ENCODE results near the gene ARL3. TPM values are rescaled to one million over a fixed set of nuclear protein-coding genes. Genes with fewer than 3 reads are reported as not detected.

Gene ARL3
- total RNA-seq, 1 experiment from 2014 or later = 5.9 TPM

DNA sequence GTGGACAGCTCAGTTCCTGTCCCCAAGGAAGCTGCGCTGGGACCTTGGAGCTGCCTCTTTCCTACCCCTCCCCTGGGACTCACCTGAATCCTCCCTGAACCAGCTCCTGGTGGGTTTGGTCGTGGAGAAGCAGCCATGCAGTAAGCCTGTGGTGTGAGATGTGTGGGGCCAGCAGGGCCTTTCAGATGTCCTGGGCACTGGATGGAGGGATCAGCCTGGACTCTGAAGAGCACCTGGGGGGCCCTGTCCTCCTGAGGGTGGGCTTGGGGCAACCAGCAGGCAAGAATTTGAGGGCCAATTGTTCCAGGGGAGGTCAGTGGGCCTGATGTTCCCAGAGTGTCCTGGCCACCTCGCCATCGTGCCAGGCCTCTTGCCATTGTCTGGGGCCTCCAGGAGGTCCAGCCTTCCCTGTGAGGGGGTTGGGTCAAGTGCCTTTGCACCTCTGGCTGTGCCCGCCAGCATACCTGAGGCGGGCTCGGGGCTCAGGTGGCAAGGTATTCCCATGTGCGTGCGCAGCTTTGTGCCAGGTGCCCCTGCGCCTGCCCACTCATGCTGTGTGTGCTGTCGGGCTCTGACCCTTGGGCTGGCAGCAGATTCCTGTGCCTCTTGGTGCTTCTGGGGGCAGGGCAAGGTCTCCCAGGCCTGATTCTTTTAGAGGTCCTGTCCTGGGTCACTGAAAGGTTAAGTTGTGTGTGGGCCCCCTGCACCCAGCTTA, 62.6 kb downstream of the ARL3 start:
- DNase-seq (ENCODE audit: low read depth) = no peak

DNA sequence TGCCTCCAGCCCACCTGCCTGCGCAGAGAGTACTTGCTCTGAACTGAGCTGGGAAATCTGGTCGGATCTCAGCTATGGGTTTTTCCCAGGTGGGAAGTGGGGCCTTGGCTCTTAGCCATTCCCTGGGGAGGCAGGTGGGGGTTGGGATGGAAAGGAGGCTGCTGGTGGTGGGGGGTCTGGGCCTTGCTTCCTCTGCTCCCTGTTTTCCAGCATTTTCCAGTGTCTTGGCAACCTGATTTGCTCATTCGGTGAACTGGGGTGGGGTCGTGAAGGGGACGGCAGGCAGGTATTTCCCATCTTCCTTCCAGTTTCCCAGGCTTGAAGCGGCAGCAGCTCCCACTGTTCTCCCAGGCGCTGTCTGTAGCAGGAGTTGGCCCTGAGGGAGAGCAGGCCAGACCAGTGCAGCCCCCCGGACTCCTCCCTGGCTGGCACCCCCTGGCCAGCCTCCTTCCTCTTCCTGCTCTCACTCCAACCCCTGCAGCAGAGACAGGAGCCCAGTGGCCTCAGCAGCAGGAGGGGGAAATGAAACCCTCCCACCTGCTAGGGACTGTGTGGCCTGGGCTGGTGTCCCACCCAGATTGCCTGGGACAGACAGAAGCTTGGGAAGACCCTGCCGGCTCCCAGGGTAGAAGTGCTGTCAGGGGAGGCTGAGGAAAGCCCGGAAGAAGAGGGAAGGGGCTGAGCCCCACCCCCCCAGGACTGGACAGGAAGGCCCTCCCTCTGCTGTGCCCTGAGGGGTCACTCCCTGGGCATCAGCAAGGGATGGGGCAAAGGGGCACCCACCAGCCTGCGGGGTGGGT, 63.3 kb downstream of the ARL3 start:
- no peak for DNase-seq (ENCODE audit: low read depth)

DNA sequence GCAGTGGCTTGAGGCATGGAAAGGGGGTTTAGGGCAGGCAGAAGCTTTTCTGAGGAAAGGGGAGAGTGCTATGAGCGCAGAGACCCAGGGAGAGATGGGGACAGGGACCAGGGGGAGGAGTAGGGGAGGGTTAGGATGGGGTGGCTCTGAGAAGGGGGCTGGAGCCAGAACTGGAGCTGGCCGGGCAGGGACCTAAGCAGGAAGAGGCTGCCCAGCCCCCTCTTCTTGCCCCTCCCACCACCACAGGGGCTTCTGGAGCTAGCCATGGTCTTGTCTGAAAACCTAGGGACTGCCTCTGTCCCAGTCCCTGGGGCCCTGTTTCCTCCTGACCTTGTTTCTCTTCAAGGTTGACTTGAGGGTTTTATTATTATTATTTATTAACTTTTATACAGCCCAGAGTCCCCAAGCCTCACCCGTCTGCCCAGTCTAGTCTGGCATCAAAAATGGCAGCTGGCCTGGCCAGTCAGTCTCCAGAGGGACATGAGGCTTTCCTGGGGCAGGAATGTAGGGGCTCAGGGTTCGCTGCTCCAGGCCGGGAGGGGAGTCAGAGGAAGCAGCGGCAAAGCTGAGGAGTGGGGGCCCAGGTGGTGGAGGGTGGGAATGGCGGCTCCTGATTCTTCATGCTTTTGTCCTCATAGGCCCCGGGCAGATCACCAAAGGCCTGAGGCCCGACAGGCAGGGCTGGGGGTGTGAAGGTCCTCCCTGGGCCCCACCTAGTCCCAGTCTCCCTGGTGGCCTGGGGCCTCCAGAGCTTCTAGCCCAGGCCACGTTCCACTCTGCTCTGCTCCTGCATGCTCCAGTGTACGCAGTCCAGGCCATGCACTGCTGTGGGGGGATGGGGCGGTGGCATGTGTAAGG, 64.2 kb downstream of the ARL3 start:
- no peak for DNase-seq (ENCODE audit: low read depth)

DNA sequence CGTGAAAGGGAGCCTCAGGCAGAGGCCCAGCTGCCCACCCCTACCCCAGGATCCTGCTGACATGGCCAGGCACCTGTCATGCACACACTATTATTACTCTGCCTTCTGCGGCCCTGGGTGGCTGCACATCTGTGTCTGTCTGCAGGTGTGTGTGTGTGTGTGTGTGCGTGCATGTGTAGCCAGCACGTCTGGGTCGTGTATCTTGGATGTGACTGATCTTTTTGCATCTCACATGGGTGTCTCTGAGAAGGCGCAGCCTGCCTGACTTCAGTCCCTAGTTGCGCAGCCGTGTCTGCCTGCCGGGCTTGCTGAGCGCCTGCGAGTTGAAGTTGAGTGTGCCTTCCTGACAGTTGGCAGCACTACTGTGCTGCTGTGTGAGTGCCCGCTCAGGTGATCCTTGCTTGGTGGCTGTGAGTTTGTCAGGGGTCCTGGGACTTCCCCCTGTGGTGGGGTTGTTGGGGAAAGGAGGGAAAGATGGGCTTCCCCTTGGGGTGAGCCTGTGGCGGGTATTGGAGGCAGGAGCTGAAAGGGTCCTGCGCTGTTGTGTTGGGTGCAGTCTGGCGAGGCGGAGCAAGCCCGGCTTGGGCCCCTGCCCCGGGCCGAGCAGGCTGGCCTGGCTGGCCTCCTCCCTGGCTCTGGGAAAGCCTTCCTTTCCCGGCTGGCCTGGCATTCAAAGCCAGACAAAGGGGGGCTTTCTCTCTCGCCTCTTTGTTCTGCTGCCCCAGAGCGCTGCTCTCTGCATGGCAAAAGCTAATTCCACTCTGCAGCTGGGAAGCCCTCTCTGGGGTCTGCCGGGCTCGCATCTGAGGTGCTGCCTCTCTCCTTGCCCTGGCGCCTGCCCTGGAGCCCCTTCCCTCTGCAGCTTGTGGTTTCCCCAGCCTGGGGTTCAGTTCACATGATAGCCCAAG, 65.1 kb downstream of the ARL3 start:
- DNase-seq (ENCODE audit: low read depth) = no peak

DNA sequence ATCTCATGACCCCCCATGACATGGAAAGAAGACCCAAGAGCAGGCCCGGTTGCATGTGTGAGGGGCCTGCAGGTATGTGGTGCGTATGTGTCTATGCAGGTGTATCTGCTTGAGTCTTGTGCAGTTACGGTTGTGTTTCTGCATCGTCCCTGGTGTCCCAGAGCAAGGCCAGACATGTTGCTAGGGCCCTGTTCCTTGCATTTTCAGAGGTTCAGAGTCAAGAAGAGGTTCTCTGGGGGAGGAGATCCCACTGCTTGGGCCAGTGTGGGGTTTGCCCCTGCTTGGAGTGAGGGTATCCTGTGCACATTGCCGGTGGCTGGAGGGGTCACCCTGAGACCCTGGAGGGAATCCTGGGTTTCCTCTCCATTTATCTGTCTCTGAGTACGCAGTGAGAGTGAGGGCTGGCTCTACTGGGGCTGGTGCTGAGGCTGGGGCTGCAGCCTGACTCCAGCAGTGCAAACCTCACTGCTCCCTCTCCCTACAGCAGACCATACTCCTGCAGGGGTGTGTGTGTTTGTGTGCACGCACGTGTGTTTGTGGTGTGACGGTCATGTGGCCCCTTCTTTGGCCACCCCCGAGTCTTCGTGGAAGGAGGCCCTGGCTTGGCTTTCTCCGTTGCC, 65.8 kb downstream of the ARL3 start:
- no peak for DNase-seq (ENCODE audit: low read depth)

DNA sequence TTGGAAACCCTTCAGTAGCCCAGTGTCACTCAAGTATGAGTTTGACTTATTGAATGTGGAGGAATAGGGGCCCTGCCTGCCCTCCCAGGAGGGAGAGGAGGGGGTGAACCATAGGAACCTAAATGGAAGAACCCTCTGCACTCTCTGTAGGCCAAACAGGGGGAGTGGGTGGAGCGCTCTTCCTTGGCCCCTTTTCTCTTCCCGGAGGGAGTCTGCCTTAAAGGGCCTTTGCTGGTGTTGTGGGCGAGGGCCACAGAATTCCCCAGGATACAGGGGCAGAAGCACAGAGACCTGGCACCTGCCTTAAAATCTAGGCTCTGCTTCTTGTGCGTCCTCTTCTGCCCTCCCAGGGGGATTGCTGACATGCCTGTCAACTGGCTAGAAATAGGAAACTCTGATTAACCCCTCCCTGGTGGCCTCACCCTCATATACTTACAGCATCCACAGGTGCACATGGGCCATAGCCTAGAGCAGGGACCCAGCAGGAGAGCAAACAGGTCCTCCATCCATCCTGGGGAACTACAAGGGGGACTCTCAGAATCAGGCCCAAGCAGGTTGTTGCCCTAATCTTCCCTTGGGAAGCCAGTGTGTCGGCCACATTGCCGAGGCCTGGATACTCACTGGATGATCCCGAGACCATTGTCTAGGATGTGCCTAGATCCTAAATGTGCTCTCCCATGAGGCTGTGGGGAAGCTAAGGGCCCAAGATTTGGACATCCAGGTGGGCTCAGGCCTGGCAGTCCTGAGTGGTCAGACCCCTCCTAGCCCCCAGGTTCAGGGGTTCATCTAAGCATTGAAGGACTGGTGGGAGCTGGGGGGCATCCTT, 66.5 kb downstream of the ARL3 start:
- no peak for DNase-seq (ENCODE audit: low read depth)

DNA sequence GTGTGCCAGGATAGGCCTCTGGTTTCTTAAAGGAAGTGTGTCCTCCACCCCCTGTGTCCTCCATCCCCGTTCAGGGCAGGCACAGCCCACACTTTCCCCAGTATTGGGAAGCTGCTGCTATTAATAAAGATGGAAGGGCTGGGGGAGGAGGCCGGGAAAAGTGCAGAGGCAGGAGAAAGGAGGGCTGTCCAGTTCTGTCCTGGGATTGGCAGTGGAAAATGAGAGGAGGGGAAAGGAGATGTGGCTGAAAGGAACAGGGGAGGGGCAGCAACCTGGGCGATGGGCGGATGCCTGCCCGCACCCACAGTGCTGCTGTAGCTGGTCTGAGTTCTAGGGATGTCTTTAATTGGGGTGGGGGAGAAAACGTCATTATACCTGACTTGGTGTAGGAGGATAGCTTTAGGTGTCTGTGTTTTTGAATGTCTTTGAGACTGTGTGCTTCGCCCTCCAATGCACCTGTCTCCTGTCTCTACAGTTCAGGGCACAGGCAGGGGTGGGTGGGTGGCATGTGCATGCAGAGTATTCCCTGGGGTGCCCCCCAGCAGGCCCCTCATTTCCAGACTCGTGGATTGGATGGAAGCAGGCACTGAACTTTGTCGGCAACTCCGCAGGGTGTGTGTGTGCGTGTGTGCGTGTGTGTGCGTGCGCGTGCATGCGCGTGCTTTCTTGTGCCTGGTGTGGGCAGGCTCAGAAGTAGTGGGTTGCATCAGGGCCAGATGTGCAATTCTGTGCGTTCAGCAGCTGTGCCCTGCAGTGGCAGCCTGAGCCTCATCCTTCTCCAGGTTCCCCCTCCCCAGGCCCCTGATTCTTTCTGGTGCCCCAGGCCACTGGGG, 67.4 kb downstream of the ARL3 start:
- DNase-seq (ENCODE audit: low read depth) = no peak

DNA sequence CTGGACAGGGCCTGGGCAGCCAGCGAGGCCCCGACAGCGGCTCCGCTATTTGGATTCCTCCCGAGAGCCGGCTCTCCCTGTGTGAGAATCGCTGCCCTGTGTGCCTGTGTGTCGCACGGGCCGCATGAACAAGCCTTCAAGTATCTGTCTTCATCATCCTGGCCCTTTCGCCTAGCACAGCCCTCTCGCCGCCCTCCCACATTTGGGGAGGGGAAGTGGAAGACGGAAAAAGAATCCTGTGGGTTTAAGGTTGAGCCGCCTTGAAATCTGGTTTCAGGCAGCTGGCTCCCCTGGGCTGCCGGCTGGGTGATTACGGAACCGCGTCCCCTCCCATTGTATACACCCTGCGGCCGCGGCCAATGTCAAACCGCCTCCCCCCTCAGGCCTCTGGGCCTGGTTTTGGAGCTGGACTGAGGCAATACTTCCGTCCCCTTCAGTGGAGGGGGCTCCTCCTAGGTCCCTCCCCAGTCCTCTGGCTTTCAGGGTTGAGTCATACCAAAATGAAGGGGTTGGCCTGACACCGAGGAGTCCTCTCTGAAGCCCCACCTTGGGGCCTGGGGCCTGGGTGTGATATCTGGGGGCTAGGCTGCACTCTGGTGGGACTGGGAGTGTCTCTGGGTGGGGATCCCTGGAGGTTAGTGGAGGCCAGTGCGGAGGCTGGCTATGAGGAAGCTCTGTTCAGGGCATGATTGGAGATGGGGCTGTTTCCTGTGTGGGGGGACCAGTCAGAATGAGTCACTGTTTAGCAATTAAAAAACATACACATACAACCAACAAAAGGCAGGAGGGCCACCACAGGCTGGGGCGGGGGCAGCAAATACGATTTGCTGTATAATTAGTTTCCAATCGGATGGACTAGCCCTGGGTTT, 68.2 kb downstream of the ARL3 start:
- DNase-seq (ENCODE audit: low read depth) = peak; percentile 90

DNA sequence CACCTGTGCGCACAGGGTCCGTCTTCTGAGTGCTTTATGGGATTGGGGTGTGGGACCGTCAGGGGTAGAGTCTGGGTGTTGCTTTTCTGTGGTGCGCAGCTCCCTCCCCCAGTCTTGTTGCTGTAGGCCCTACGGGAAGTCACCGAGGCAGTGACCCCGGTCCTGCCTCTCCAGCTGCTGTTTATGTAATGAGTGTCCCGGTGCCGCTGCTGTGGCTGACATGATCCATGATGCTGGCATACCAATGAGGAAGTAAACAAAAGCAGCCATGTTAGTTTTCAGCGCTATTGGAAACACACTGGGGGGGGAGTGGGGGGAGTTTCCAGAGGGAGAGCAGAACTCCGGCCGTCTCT, 68.8 kb downstream of the ARL3 start:
- DNase-seq (ENCODE audit: low read depth) = peak; percentile 61

DNA sequence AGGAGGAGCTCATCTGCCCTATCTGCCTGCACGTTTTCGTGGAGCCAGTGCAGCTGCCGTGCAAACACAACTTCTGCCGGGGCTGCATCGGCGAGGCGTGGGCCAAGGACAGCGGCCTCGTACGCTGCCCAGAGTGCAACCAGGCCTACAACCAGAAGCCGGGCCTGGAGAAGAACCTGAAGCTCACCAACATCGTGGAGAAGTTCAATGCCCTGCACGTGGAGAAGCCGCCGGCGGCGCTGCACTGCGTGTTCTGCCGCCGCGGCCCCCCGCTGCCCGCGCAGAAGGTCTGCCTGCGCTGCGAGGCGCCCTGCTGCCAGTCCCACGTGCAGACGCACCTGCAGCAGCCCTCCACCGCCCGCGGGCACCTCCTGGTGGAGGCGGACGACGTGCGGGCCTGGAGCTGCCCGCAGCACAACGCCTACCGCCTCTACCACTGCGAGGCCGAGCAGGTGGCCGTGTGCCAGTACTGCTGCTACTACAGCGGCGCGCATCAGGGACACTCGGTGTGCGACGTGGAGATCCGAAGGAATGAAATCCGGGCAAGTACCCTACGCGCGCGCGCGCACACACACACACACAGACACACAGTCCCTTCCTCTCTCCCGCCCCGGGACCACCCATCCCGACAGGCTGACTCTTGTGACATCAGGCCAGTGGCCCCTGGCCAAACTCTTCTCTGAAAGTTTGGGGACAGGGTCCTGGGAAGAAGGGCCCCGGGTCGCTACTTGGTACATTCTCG, 69.4 kb downstream of the ARL3 start:
- DNase-seq (ENCODE audit: low read depth) = peak; percentile 84

DNA sequence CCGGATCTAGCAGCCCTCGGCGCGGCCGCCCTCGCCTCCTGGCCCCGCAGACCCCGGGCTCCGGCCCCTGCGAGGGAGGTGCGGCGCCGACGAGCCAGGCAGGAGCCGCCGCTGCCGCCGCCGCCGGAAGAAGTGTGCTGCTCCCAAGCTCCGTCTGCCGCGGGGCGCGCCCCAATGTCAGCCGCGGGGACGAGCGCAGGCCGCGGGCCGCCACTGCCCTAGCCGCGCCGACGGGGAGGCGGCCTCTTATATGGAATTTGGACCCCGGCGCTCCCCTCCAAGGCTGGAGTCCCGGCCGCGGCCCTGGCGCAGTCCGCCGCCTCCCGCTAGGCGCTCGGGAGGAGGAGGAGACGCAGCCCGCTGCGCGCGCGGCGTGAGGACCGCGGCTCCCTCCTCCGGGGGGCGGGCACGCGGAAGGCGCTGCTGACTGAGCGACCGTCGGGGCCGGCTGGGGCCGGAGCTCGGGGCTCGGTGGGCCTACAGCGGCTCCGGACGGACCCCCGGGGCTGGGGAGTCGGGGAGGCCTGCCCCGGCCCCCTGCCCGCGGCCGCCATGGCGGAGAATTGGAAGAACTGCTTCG, 70.0 kb downstream of the ARL3 start, which contains the start of gene TRIM8:
TRIM8 (plus strand) TSS at position 414 of the 580 bp plus-strand sequence; CDS start at position 553, 139 bp downstream.
- DNase-seq (ENCODE audit: low read depth) = peak; percentile 60

DNA sequence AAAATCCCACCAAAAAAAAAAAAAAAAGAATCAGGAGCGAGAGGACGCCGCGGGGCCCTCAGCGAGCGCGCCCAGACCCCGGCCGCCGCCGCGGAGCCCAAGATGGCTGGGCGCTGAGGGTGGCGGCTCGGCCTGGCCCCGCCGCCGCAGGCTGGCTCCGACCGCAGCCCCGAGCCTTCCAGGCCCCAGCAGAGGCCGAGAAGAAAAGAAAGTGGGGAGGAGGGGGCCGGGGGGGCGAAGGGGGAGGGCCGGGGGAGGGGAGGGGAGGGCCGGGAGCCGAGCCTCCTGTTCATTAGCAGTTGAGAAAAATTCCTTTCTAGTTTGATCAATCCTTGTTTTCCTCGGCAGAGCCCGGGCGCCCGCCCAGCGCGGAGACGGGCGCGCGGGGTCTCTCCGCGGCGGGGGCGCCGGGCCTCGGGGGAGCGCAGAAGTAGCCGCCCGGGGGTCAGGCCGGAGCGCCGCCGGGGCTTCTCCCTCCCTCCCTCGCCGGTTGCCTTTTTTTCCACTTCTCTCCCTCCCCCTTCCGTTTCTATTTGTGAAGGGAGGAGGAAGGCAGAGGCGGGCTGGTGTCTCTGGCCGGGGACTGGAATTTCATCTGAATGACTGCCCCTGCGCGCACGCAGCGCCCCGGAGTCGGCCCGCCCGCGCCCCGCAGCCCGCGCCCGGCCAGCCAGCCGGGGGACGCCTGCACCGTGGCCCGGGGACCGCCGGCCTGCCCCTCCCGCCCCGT, 70.7 kb downstream of the ARL3 start:
- peak; percentile 75 for DNase-seq (ENCODE audit: low read depth)

DNA sequence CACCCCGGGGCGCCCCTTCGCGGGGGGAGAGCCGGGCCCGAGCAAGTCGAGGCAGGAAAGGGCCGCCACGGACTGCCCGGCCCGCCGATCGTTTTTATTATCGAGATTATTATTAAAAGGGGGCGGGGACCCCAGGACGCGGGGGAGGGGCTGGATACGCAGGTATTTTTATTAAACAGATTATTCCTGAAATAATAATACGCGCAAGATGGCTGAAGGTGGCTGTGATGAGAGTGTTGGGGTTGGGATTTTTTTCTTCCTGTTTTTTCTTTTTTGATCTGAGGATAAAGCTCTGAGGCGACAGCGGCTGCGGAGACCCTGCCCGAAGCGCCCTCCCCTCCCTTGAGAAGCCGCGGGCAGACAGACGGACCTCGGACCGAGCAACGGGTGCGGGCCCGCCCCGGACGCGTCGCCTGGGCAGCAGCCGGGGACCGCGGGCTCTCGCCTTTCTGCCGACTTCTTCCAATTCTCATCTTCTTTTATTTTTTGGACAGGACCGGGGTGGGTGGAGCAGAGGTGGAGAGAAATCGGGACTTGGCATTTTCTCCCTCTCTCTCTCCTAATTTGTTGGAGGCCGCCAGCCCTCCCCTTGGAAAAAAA, 71.4 kb downstream of the ARL3 start:
- no peak for DNase-seq (ENCODE audit: low read depth)

DNA sequence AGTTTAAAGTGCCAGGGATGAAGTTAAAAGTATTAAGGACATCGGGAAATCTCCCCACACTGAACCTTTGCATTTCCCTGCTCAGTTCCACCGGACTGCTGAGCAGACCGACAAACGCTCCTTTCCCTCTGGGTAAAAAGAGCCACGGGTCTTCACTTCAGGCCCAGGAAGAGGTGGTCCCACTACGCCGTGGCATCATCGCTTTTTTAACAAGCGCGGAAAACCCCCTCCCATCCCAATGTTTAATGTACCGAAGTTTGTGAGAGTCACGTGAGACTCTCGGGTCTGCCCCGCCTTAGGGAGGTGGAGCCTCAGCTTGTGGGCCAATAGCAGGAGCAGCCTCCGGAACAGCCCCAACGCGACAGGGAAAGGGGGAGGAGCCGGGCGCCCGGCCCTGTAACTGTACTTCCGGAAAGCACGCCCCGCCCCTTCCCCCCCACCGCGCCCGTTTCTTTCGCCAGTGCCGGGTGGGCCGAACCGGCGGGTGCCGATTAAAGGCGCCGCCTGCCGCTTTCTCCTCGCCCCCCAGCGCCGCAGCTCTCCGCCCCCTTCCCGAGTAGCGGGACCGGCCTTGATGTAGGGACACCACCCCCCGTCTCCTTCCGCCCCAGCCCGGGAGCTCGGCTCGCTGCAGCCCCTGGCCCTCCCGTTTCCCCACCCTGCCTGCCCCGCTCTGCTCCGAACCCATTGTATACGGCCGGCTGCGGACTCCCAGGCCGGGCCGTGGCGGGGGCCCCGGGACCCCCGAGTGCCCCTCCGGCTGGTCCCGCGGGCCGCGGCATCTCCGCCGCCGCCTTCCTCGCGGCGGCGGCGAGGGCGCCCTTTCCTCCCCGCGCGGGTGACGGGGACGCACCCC, 72.1 kb downstream of the ARL3 start:
- peak; percentile 93 for DNase-seq (ENCODE audit: low read depth)

DNA sequence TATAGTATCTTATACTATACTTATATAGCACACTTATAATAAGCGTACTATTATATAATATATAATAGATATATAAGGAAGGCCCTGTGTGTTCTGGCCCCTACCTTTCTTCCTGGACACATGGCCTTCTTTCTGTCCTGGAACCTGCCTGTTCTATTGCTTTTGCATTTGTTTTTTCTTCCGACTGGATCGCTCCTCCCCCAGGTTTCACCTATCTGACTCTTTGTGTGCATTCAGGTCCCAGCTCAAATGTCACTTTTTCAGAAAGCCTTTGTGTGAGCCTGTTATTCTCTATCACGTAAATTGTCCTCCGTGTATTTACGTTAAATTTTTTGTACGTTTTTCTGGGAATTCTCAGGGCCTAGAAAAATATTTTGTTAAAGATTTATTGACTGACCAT, 72.8 kb downstream of the ARL3 start:
- DNase-seq (ENCODE audit: low read depth) = no peak
